Measurements from ENCODE around the gene MEAF6. TPM values are rescaled to one million over a fixed set of nuclear protein-coding genes. Genes with fewer than 3 reads are reported as not detected.
A peak's percentile ranks its signal among the peaks of the same experiment; 100 is the strongest.
"Not testable (repeated sequence)": the region's sequence is repeated elsewhere in the genome, so short reads cannot be mapped to it uniquely, and the experiment has no call there.

The MEAF6 gene
- polyA plus RNA-seq, 3 donors = 99.5 to 103 (median 101) TPM

- DNase-seq (ENCODE audit: extremely low read depth in 1 of 11, low read depth in 9 of 11, low spot score in 4 of 11) = no peak
Measured at GRCh38 chr1:37545019-37545418, 30.5 kb upstream of the MEAF6 start.

GRCh38 chr1:37544530-37544929 lies 30.0 kb upstream of the MEAF6 start:
- DNase-seq (ENCODE audit: extremely low read depth in 1 of 11, low read depth in 9 of 11, low spot score in 4 of 11) = no peak

GRCh38 chr1:37540036-37540785 lies 25.6 kb upstream of the MEAF6 start:
- no peak for DNase-seq (ENCODE audit: extremely low read depth in 1 of 11, low read depth in 9 of 11, low spot score in 4 of 11)

- not testable (repeated sequence) for DNase-seq (ENCODE audit: extremely low read depth in 1 of 11, low read depth in 9 of 11, low spot score in 4 of 11)
Measured at GRCh38 chr1:37539154-37539553, 24.6 kb upstream of the MEAF6 start.

GRCh38 chr1:37537378-37537777 lies 22.8 kb upstream of the MEAF6 start:
- no peak for DNase-seq (ENCODE audit: extremely low read depth in 1 of 11, low read depth in 9 of 11, low spot score in 4 of 11)

GRCh38 chr1:37533317-37534093 lies 18.9 kb upstream of the MEAF6 start:
- DNase-seq (ENCODE audit: extremely low read depth in 1 of 11, low read depth in 9 of 11, low spot score in 4 of 11) = no peak

GRCh38 chr1:37532418-37533156 lies 18.0 kb upstream of the MEAF6 start:
- DNase-seq (ENCODE audit: extremely low read depth in 1 of 11, low read depth in 9 of 11, low spot score in 4 of 11) = not testable (repeated sequence)

- DNase-seq (ENCODE audit: extremely low read depth in 1 of 11, low read depth in 9 of 11, low spot score in 4 of 11) = not testable (repeated sequence)
Measured at GRCh38 chr1:37529888-37530287, 15.3 kb upstream of the MEAF6 start.

- DNase-seq (ENCODE audit: extremely low read depth in 1 of 11, low read depth in 9 of 11, low spot score in 4 of 11) = no peak
Measured at GRCh38 chr1:37519613-37520012, 5.0 kb upstream of the MEAF6 start.

GRCh38 chr1:37518929-37519328 lies 4.4 kb upstream of the MEAF6 start:
- not testable (repeated sequence) for DNase-seq (ENCODE audit: extremely low read depth in 1 of 11, low read depth in 9 of 11, low spot score in 4 of 11)

- DNase-seq (ENCODE audit: extremely low read depth in 1 of 11, low read depth in 9 of 11, low spot score in 4 of 11) = not testable (repeated sequence)
Measured at GRCh38 chr1:37518241-37518640, 3.7 kb upstream of the MEAF6 start.

- DNase-seq (ENCODE audit: extremely low read depth in 1 of 11, low read depth in 9 of 11, low spot score in 4 of 11) = no peak
Measured at GRCh38 chr1:37517569-37517968, 3.0 kb upstream of the MEAF6 start.

- DNase-seq (ENCODE audit: extremely low read depth in 1 of 11, low read depth in 9 of 11, low spot score in 4 of 11) = no peak
Measured at GRCh38 chr1:37515185-37516034, 844 bp upstream of the MEAF6 start.

- DNase-seq (ENCODE audit: extremely low read depth in 1 of 11, low read depth in 9 of 11, low spot score in 4 of 11) = peak in 3 of 11 donors; percentile 10 to 36 (median 27)
Measured at GRCh38 chr1:37513795-37514349, 694 bp downstream of the MEAF6 start.

- no peak for DNase-seq (ENCODE audit: extremely low read depth in 1 of 11, low read depth in 9 of 11, low spot score in 4 of 11)
Measured at GRCh38 chr1:37509181-37509580, 5.4 kb downstream of the MEAF6 start.

- no peak for DNase-seq (ENCODE audit: extremely low read depth in 1 of 11, low read depth in 9 of 11, low spot score in 4 of 11)
Measured at GRCh38 chr1:37506740-37507139, 7.8 kb downstream of the MEAF6 start.

- not testable (repeated sequence) for DNase-seq (ENCODE audit: extremely low read depth in 1 of 11, low read depth in 9 of 11, low spot score in 4 of 11)
Measured at GRCh38 chr1:37502791-37503190, 11.8 kb downstream of the MEAF6 start.

- DNase-seq (ENCODE audit: extremely low read depth in 1 of 11, low read depth in 9 of 11, low spot score in 4 of 11) = no peak
Measured at GRCh38 chr1:37502104-37502503, 12.5 kb downstream of the MEAF6 start.

- no peak for DNase-seq (ENCODE audit: extremely low read depth in 1 of 11, low read depth in 9 of 11, low spot score in 4 of 11)
Measured at GRCh38 chr1:37501661-37502060, 12.9 kb downstream of the MEAF6 start.
